H9 (cell line): Measurements from ENCODE around the gene METRN. TPM values are rescaled to one million over a fixed set of nuclear protein-coding genes. Genes with fewer than 3 reads are reported as not detected.
A peak's percentile ranks its signal among the peaks of the same experiment; 100 is the strongest.

Source experiments
- DNase-seq: peaks from one replicate; pipeline ENCODE4 v3.0.0-alpha.2; 2017
- H2AFZ ChIP-seq: one replicate; pipeline ENCODE4 v1.6.1; 2013; ENCODE audit warnings: mild to moderate bottlenecking, low read length, control low read depth, moderate library complexity
- H2AK5ac ChIP-seq: 2 replicates; pipeline ENCODE4 v1.6.1; 2013; ENCODE audit warnings: low read length, control low read depth, mixed read lengths; ENCODE audit not compliant: insufficient read length
- H2BK120ac ChIP-seq: one replicate; pipeline ENCODE4 v1.6.1; 2013; ENCODE audit warnings: low read depth, mild to moderate bottlenecking, low read length, control low read depth, inconsistent platforms; ENCODE audit not compliant: poor library complexity, severe bottlenecking
- H2BK12ac ChIP-seq: 2 replicates; pipeline ENCODE4 v1.6.1; 2013; ENCODE audit warnings: low read length, control low read depth, mixed read lengths, low read depth; ENCODE audit not compliant: insufficient read length
- H2BK15ac ChIP-seq: 2 replicates; pipeline ENCODE4 v1.6.1; 2013; ENCODE audit warnings: low read depth, low read length, control low read depth
- H2BK20ac ChIP-seq: one replicate; pipeline ENCODE4 v1.6.1; 2013; ENCODE audit warnings: low read depth, mild to moderate bottlenecking, low read length, control low read depth, inconsistent platforms; ENCODE audit not compliant: poor library complexity, severe bottlenecking
- H2BK5ac ChIP-seq: 2 replicates; pipeline ENCODE4 v1.6.1; 2013; ENCODE audit warnings: low read length, control low read depth, mixed read lengths; ENCODE audit not compliant: insufficient read length
- H3K14ac ChIP-seq: 2 replicates; pipeline ENCODE4 v1.6.1; 2013; ENCODE audit warnings: low read length, control low read depth; ENCODE audit not compliant: insufficient read depth
- H3K18ac ChIP-seq: 2 replicates; pipeline ENCODE4 v1.6.1; 2013; ENCODE audit warnings: low read depth, mild to moderate bottlenecking, mixed read lengths, low read length, control low read depth; ENCODE audit not compliant: insufficient read length
- H3K23ac ChIP-seq: 2 replicates; pipeline ENCODE4 v1.6.1; 2013; ENCODE audit warnings: low read length, control low read depth, mixed read lengths, low read depth; ENCODE audit not compliant: insufficient read length
- H3K23me2 ChIP-seq: 2 replicates; pipeline ENCODE4 v1.6.1; 2013; ENCODE audit warnings: low read depth, mild to moderate bottlenecking, mixed read lengths, low read length, control low read depth; ENCODE audit not compliant: insufficient read length, poor library complexity, severe bottlenecking
- H3K27ac ChIP-seq: 2 replicates; pipeline ENCODE4 v1.5.1; 2013; ENCODE audit warnings: low read length, control low read depth, mixed read lengths, low read depth; ENCODE audit not compliant: insufficient read length
- H3K27me3 ChIP-seq: 2 replicates; pipeline ENCODE4 v1.6.1; 2013; ENCODE audit warnings: low read length, control low read depth, inconsistent platforms; ENCODE audit not compliant: insufficient read depth
- H3K4ac ChIP-seq: 2 replicates; pipeline ENCODE4 v1.6.1; 2013; ENCODE audit warnings: low read depth, mild to moderate bottlenecking, control low read depth, inconsistent platforms, low read length, moderate library complexity
- H3K4me1 ChIP-seq: 2 replicates; pipeline ENCODE4 v1.6.1; 2013; ENCODE audit warnings: low read length, control low read depth, inconsistent platforms; ENCODE audit not compliant: insufficient read depth
- H3K4me2 ChIP-seq: 2 replicates; pipeline ENCODE4 v1.6.1; 2013; ENCODE audit warnings: low read length, control low read depth, mixed read lengths; ENCODE audit not compliant: insufficient read length, insufficient read depth
- H3K56ac ChIP-seq: 2 replicates; pipeline ENCODE4 v1.6.1; 2013; ENCODE audit warnings: low read depth, mild to moderate bottlenecking, mixed read lengths, low read length, control low read depth; ENCODE audit not compliant: insufficient read length
- H3K79me1 ChIP-seq: 2 replicates; pipeline ENCODE4 v1.6.1; 2013; ENCODE audit warnings: low read depth, mild to moderate bottlenecking, moderate library complexity, low read length, control low read depth, inconsistent platforms; ENCODE audit not compliant: insufficient read depth, poor library complexity, severe bottlenecking
- H3K79me2 ChIP-seq: 2 replicates; pipeline ENCODE4 v1.6.1; 2013; ENCODE audit warnings: low read length, control low read depth, inconsistent platforms; ENCODE audit not compliant: insufficient read depth
- H3K9ac ChIP-seq: 2 replicates; pipeline ENCODE4 v1.6.1; 2013; ENCODE audit warnings: low read length, control low read depth, mixed read lengths; ENCODE audit not compliant: insufficient read length; ENCODE audit errors: extremely low read depth
- H3K9me3 ChIP-seq: one replicate; pipeline ENCODE4 v1.6.1; 2013; ENCODE audit warnings: low read depth, low read length, inconsistent platforms; ENCODE audit not compliant: control insufficient read depth
- H3T11ph ChIP-seq: one replicate; pipeline ENCODE4 v1.6.1; 2013; ENCODE audit warnings: mild to moderate bottlenecking, low read length, control low read depth, inconsistent platforms
- H4K20me1 ChIP-seq: one replicate; pipeline ENCODE4 v1.6.1; 2013; ENCODE audit not compliant: control insufficient read depth, insufficient read length, insufficient read depth
- H4K5ac ChIP-seq: 2 replicates; pipeline ENCODE4 v1.6.1; 2013; ENCODE audit warnings: low read depth, mild to moderate bottlenecking, mixed read lengths, low read length, control low read depth; ENCODE audit not compliant: insufficient read length
- H4K8ac ChIP-seq: replicated peaks from 2 replicates; pipeline ENCODE4 v1.6.1; 2013; ENCODE audit warnings: low read length, control low read depth, mixed read lengths, low read depth; ENCODE audit not compliant: insufficient read length
- H4K91ac ChIP-seq: 2 replicates; pipeline ENCODE4 v1.6.1; 2013; ENCODE audit warnings: low read depth, mild to moderate bottlenecking, moderate library complexity, mixed read lengths, low read length, control low read depth; ENCODE audit not compliant: insufficient read length
- H3K27ac Mint-ChIP-seq, 3 experiments: 2 replicates in 2 of 3; 3 replicates in 1 of 3; pipeline ENCODE4 v1.8.0; 2020 to 2021; ENCODE audit warnings: mixed read lengths in 3 of 3, mild to moderate bottlenecking in 1 of 3, moderate library complexity in 1 of 3
- H3K27me3 Mint-ChIP-seq: 2 replicates; pipeline ENCODE4 v1.8.0; 2021; ENCODE audit warnings: low read depth, mild to moderate bottlenecking, moderate library complexity, mixed read lengths
- H3K36me3 Mint-ChIP-seq, 3 experiments: 2 replicates in 2 of 3; 3 replicates in 1 of 3; pipeline ENCODE4 v1.8.0; 2020 to 2021; ENCODE audit warnings: low read depth in 3 of 3, mixed read lengths in 3 of 3; ENCODE audit not compliant: insufficient read depth in 1 of 3
- H3K4me1 Mint-ChIP-seq, 2 experiments: 2 replicates each; pipeline ENCODE4 v1.8.0; 2020; ENCODE audit warnings: mixed read lengths in 2 of 2
- H3K4me3 Mint-ChIP-seq, 2 experiments: 2 replicates in 1 of 2; 3 replicates in 1 of 2; pipeline ENCODE4 v1.8.0; 2020 to 2021; ENCODE audit warnings: mild to moderate bottlenecking in 2 of 2, mixed read lengths in 2 of 2, moderate library complexity in 1 of 2
- H3K9me3 Mint-ChIP-seq, 2 experiments: 2 replicates in 1 of 2; 3 replicates in 1 of 2; pipeline ENCODE4 v1.8.0; 2020; ENCODE audit warnings: mild to moderate bottlenecking in 2 of 2, mixed read lengths in 2 of 2, moderate library complexity in 1 of 2
- WGBS: extraction: QIAGEN DNeasy Blood & Tissue Kit; methylation state at CpG from one replicate; pipeline ENCODE4 v1.1.7; 2013; ENCODE audit warnings: missing lambda C conversion rate, low lambda C conversion rate, mixed read lengths; ENCODE audit not compliant: insufficient read length; ENCODE audit errors: extremely low coverage; 5-methylcytosine and 5-hydroxymethylcytosine counted together
- total RNA-seq: library from RNA; stranded (reverse); gene quantifications from 2 replicates; pipeline ENCODE4 v1.2.1, GENCODE V29; 2021
- TF ChIP-seq, protein P1 (sequence below): fragments of 200-600 bp; sonication (generic); conservative IDR thresholded peaks from 3 replicates; pipeline ENCODE4 v1.8.0; 2021; ENCODE audit warnings: antibody characterized with exemption, mild to moderate bottlenecking

The METRN gene
- total RNA-seq, 1 experiment from 2014 or later, result 26.2 TPM

DNA sequence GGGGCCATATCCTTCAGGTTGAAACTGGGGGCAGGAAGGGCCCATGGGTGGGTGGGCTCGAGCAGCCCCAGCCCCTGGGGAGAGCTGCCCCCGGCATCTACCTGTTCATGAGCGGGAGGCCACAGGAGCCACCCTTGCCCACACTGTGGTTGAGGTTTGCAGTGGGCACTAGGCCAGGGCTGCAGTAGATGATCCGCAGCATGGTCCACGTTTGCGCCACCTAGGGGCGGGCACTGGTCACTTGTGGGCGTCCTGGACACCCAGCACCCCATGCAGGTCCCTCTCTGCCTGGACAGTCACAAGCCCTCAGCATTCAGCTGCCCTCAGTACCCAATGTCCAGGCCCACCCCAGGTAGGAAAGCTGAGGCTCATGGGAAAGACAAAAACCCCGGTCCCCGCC is 29.0 kb upstream of the METRN start:
- Histone ChIP-seq H2AK5ac (no peak overlapping the region), H3K9me3 (no peaks in the 10 kb centered on the region), H3K79me2 (peaks cover 2% of the 10 kb centered on the region; the same call in 1 of the 2 replicates), H3K56ac (no peak overlapping the region), H3K4me2 (no peak overlapping the region), H4K5ac (no peak overlapping the region), H3K18ac (no peak overlapping the region), H2AFZ (no peak overlapping the region), H2BK20ac (no peak overlapping the region), H3K9ac (no peak overlapping the region), H2BK5ac (no peak overlapping the region), H3K14ac (no peak overlapping the region), H3T11ph (no peak overlapping the region), H4K8ac (no peak overlapping the region), H2BK120ac (no peak overlapping the region), H2BK12ac (no peak overlapping the region), H3K4me1 (no peaks in the 10 kb centered on the region), H3K23ac (no peak overlapping the region), H3K79me1 (no peaks in the 10 kb centered on the region), H3K4ac (no peak overlapping the region), H3K27ac (no peak overlapping the region), H4K91ac (no peak overlapping the region), H3K27me3 (0 out of 2 replicates have a peak, but pooled peaks cover under 1% of the 10 kb centered on the region), H4K20me1 (no peaks in the 10 kb centered on the region), H2BK15ac (no peak overlapping the region), H3K23me2 (peaks cover 16% of the 10 kb centered on the region)
- peak; percentile 63 for DNase-seq
- peak overlapping the region; percentile 15 to 69; a peak in 3 of 5 replicates for H3K4me3 Mint-ChIP-seq
- TF ChIP-seq, protein P1, sequence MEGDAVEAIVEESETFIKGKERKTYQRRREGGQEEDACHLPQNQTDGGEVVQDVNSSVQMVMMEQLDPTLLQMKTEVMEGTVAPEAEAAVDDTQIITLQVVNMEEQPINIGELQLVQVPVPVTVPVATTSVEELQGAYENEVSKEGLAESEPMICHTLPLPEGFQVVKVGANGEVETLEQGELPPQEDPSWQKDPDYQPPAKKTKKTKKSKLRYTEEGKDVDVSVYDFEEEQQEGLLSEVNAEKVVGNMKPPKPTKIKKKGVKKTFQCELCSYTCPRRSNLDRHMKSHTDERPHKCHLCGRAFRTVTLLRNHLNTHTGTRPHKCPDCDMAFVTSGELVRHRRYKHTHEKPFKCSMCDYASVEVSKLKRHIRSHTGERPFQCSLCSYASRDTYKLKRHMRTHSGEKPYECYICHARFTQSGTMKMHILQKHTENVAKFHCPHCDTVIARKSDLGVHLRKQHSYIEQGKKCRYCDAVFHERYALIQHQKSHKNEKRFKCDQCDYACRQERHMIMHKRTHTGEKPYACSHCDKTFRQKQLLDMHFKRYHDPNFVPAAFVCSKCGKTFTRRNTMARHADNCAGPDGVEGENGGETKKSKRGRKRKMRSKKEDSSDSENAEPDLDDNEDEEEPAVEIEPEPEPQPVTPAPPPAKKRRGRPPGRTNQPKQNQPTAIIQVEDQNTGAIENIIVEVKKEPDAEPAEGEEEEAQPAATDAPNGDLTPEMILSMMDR, result peak; percentile 60
- H3K27ac Mint-ChIP-seq, result no peak overlapping the region; a peak in 1 of 7 replicates
- peaks cover 4% of the 10 kb centered on the region for H3K27me3 Mint-ChIP-seq
- WGBS, result no CpG with 5 or more reads among the region's 10 CpGs
- H3K9me3 Mint-ChIP-seq, result no peaks in the 10 kb centered on the region; a peak in 1 of 5 replicates
- H3K36me3 Mint-ChIP-seq, result peaks cover 15 to 46% (median 44%) of the 10 kb centered on the region in 3 experiments; a peak in 6 of 7 replicates
- peaks cover 10 to 26% of the 10 kb centered on the region in 2 experiments for H3K4me1 Mint-ChIP-seq
